Measurements from ENCODE around the gene NUP210L. TPM values are rescaled to one million over a fixed set of nuclear protein-coding genes. Genes with fewer than 3 reads are reported as not detected.

NUP210L gene
- total RNA-seq, 1 donor, result under 0.01 TPM

- H3K27me3 ChIP-seq (ENCODE audit: insufficient read depth, low read length), result no peaks in the 10 kb centered on the region
- peaks cover 4% of the 10 kb centered on the region for H3K36me3 ChIP-seq (ENCODE audit: insufficient read depth, low read length)
- peak overlapping the region; percentile 71 for H3K4me3 ChIP-seq (ENCODE audit: insufficient read depth, low read length)
- peak overlapping the region; percentile 81 for H2AFZ ChIP-seq (ENCODE audit: low read length)
- peak; percentile 61 for DNase-seq (ENCODE audit: insufficient read length, low spot score, missing footprints)
- TF ChIP-seq CTCF (IDR thresholded peaks at IDR 0.05; ENCODE audit: extremely low read depth, low read depth, low read length), result no peak
- peaks cover 4% of the 10 kb centered on the region for H3K79me2 ChIP-seq (ENCODE audit: insufficient read depth, low read length)
- H3K9me3 ChIP-seq (ENCODE audit: low read depth, low read length), result no peaks in the 10 kb centered on the region
- H3K4me2 ChIP-seq (ENCODE audit: insufficient read depth, low read length), result peak overlapping the region; percentile 84
- H3K4me1 ChIP-seq (ENCODE audit: insufficient read depth, low read length), result peaks cover 20% of the 10 kb centered on the region
- peak overlapping the region; percentile 22 for H3K27ac ChIP-seq (ENCODE audit: low read depth, low read length)
- H4K20me1 ChIP-seq (ENCODE audit: insufficient read depth, low read length), result no peaks in the 10 kb centered on the region
Observed at GRCh38 chr1:153968408-153968807, 186.5 kb downstream of the NUP210L start.

GRCh38 chr1:153968000-153968363 is 186.9 kb downstream of the NUP210L start:
- Histone ChIP-seq H3K27ac (ENCODE audit: low read depth, low read length) (no peak overlapping the region), H3K4me2 (ENCODE audit: insufficient read depth, low read length) (peak overlapping the region; percentile 84), H3K79me2 (ENCODE audit: insufficient read depth, low read length) (peaks cover 7% of the 10 kb centered on the region), H4K20me1 (ENCODE audit: insufficient read depth, low read length) (no peaks in the 10 kb centered on the region), H3K27me3 (ENCODE audit: insufficient read depth, low read length) (no peaks in the 10 kb centered on the region), H3K4me1 (ENCODE audit: insufficient read depth, low read length) (peaks cover 21% of the 10 kb centered on the region), H2AFZ (ENCODE audit: low read length) (peak overlapping the region; percentile 81), H3K9me3 (ENCODE audit: low read depth, low read length) (no peaks in the 10 kb centered on the region), H3K36me3 (ENCODE audit: insufficient read depth, low read length) (peaks cover under 1% of the 10 kb centered on the region), H3K4me3 (ENCODE audit: insufficient read depth, low read length) (peak overlapping the region; percentile 71)
- TF ChIP-seq CTCF (IDR thresholded peaks at IDR 0.05; ENCODE audit: extremely low read depth, low read depth, low read length), result no peak
- DNase-seq (ENCODE audit: insufficient read length, low spot score, missing footprints), result no peak

- H3K36me3 ChIP-seq (ENCODE audit: insufficient read depth, low read length), result no peaks in the 10 kb centered on the region
- peak within 1 kb of the TSS; percentile 71 for H3K4me3 ChIP-seq (ENCODE audit: insufficient read depth, low read length)
- H3K27ac ChIP-seq (ENCODE audit: low read depth, low read length), result peak within 1 kb of the TSS; percentile 44
- peak; percentile 50 for TF ChIP-seq CTCF (IDR thresholded peaks at IDR 0.05; ENCODE audit: extremely low read depth, low read depth, low read length)
- no peaks in the 10 kb centered on the region for H3K9me3 ChIP-seq (ENCODE audit: low read depth, low read length)
- peaks cover 14% of the 10 kb centered on the region for H3K79me2 ChIP-seq (ENCODE audit: insufficient read depth, low read length)
- H4K20me1 ChIP-seq (ENCODE audit: insufficient read depth, low read length), result no peaks in the 10 kb centered on the region
- peak; percentile 98 for DNase-seq (ENCODE audit: insufficient read length, low spot score, missing footprints)
- peaks cover 28% of the 10 kb centered on the region for H3K4me1 ChIP-seq (ENCODE audit: insufficient read depth, low read length)
- H3K27me3 ChIP-seq (ENCODE audit: insufficient read depth, low read length), result no peaks in the 10 kb centered on the region
- H3K4me2 ChIP-seq (ENCODE audit: insufficient read depth, low read length), result peak within 1 kb of the TSS; percentile 84
- peak within 1 kb of the TSS; percentile 81 for H2AFZ ChIP-seq (ENCODE audit: low read length)
Observed at GRCh38 chr1:153967107-153967999, 187.5 kb downstream of the NUP210L start, which contains the start of gene CREB3L4. Gene CREB3L4 (plus strand): TSS chr1:153967902. CDS start chr1:153968526, 624 bp downstream.

- TF ChIP-seq CTCF (IDR thresholded peaks at IDR 0.05; ENCODE audit: extremely low read depth, low read depth, low read length), result no peak
- peak overlapping the region; percentile 93 for H3K4me3 ChIP-seq (ENCODE audit: insufficient read depth, low read length)
- H3K4me1 ChIP-seq (ENCODE audit: insufficient read depth, low read length), result peaks cover 36% of the 10 kb centered on the region
- H2AFZ ChIP-seq (ENCODE audit: low read length), result peak overlapping the region; percentile 68
- no peaks in the 10 kb centered on the region for H4K20me1 ChIP-seq (ENCODE audit: insufficient read depth, low read length)
- H3K27ac ChIP-seq (ENCODE audit: low read depth, low read length), result peak overlapping the region; percentile 93
- H3K9me3 ChIP-seq (ENCODE audit: low read depth, low read length), result no peaks in the 10 kb centered on the region
- H3K27me3 ChIP-seq (ENCODE audit: insufficient read depth, low read length), result no peaks in the 10 kb centered on the region
- H3K4me2 ChIP-seq (ENCODE audit: insufficient read depth, low read length), result peak overlapping the region; percentile 95
- H3K36me3 ChIP-seq (ENCODE audit: insufficient read depth, low read length), result peaks cover 14% of the 10 kb centered on the region
- peak; percentile 88 for DNase-seq (ENCODE audit: insufficient read length, low spot score, missing footprints)
- peaks cover 21% of the 10 kb centered on the region for H3K79me2 ChIP-seq (ENCODE audit: insufficient read depth, low read length)
Observed at GRCh38 chr1:153963850-153964331, 191.0 kb downstream of the NUP210L start.

All from osteoblast (primary cell).